HL-60 (cell line): Measurements from ENCODE around the gene SSNA1.

Experiments
- TF ChIP-seq, protein P1 (sequence below): IDR thresholded peaks from 2 replicates; pipeline ENCODE4 v1.6.1; 2012; ENCODE audit warnings: low read depth; ENCODE audit not compliant: insufficient replicate concordance
- TF ChIP-seq, protein P2 (sequence below): IDR thresholded peaks from one replicate; pipeline ENCODE4 v1.5.1; 2011; ENCODE audit warnings: low read length, control low read depth, inconsistent platforms; ENCODE audit not compliant: insufficient read depth

DNA sequence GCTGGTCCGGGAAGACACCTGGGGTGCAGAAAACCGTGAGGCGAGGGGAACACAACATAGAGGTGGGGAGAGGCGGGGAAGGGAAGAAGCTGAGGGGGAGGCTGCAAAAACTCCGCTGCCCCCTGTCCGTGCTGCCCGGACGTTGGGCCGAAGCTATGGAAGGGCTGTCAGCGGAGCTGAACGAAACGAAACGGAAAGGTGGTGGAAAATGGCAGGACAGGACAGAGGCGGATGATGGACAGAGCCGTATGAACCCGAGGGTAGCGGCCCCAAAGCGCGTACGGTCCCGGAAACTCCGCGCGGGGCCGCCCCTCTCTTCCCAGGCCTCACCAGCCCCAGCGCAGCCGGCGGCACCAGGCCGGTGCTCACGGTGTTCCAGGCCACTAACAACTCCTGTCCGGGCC lies 388 bp upstream of the SSNA1 start:
- TF ChIP-seq, protein P1, sequence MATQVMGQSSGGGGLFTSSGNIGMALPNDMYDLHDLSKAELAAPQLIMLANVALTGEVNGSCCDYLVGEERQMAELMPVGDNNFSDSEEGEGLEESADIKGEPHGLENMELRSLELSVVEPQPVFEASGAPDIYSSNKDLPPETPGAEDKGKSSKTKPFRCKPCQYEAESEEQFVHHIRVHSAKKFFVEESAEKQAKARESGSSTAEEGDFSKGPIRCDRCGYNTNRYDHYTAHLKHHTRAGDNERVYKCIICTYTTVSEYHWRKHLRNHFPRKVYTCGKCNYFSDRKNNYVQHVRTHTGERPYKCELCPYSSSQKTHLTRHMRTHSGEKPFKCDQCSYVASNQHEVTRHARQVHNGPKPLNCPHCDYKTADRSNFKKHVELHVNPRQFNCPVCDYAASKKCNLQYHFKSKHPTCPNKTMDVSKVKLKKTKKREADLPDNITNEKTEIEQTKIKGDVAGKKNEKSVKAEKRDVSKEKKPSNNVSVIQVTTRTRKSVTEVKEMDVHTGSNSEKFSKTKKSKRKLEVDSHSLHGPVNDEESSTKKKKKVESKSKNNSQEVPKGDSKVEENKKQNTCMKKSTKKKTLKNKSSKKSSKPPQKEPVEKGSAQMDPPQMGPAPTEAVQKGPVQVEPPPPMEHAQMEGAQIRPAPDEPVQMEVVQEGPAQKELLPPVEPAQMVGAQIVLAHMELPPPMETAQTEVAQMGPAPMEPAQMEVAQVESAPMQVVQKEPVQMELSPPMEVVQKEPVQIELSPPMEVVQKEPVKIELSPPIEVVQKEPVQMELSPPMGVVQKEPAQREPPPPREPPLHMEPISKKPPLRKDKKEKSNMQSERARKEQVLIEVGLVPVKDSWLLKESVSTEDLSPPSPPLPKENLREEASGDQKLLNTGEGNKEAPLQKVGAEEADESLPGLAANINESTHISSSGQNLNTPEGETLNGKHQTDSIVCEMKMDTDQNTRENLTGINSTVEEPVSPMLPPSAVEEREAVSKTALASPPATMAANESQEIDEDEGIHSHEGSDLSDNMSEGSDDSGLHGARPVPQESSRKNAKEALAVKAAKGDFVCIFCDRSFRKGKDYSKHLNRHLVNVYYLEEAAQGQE, result no peak
- TF ChIP-seq, protein P2, sequence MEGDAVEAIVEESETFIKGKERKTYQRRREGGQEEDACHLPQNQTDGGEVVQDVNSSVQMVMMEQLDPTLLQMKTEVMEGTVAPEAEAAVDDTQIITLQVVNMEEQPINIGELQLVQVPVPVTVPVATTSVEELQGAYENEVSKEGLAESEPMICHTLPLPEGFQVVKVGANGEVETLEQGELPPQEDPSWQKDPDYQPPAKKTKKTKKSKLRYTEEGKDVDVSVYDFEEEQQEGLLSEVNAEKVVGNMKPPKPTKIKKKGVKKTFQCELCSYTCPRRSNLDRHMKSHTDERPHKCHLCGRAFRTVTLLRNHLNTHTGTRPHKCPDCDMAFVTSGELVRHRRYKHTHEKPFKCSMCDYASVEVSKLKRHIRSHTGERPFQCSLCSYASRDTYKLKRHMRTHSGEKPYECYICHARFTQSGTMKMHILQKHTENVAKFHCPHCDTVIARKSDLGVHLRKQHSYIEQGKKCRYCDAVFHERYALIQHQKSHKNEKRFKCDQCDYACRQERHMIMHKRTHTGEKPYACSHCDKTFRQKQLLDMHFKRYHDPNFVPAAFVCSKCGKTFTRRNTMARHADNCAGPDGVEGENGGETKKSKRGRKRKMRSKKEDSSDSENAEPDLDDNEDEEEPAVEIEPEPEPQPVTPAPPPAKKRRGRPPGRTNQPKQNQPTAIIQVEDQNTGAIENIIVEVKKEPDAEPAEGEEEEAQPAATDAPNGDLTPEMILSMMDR, result no peak
